Breast epithelium (tissue), 4 donors: Measurements from ENCODE around the gene ITPR1. TPM values are rescaled to one million over a fixed set of nuclear protein-coding genes. Genes with fewer than 3 reads are reported as not detected.

Experiments used
- DNase-seq, 2 donors: peaks; one replicate each; pipeline ENCODE4 v3.0.0-alpha.2; 2019; ENCODE audit warnings: low spot score in 2 of 2
- H3K27ac ChIP-seq, 2 donors: fragments of 200-600 bp; sonication (generic) in 1 of 2; one replicate each; pipeline ENCODE4 v1.5.1; 2016 to 2019; ENCODE audit warnings: mild to moderate bottlenecking in 1 of 2
- H3K27me3 ChIP-seq, 2 donors: fragments of 200-600 bp; sonication (generic) in 1 of 2; one replicate each; pipeline versions ENCODE4 v1.5.1 to v1.6.0; 2017 to 2019; ENCODE audit warnings: control low read depth in 1 of 2, mild to moderate bottlenecking in 1 of 2
- H3K36me3 ChIP-seq: fragments of 200-600 bp; one replicate; pipeline ENCODE4 v1.5.1; 2019
- H3K4me1 ChIP-seq, 2 donors: fragments of 200-600 bp; sonication (generic); one replicate each; pipeline ENCODE4 v1.5.1; 2016 to 2019; ENCODE audit warnings: control low read depth in 1 of 2
- H3K4me3 ChIP-seq, 3 donors: fragments of 200-600 bp; sonication (generic); 1 replicate in 2 of 3; 2 replicates in 1 of 3; pipeline ENCODE4 v1.5.1; 2016 to 2019; ENCODE audit warnings: mild to moderate bottlenecking in 3 of 3, moderate library complexity in 2 of 3
- H3K9me3 ChIP-seq, 2 donors: fragments of 200-600 bp; sonication (generic) in 1 of 2; one replicate each; pipeline ENCODE4 v1.5.1; 2016 to 2019; ENCODE audit warnings: control low read depth in 1 of 2
- POLR2A ChIP-seq: fragments of 450-650 bp; IDR thresholded peaks from one replicate; pipeline ENCODE4 v1.6.1; 2016; ENCODE audit warnings: antibody characterized with exemption, mild to moderate bottlenecking, moderate library complexity
- POLR2AphosphoS5 ChIP-seq, 3 donors: sonication (generic); formaldehyde crosslinking; IDR thresholded peaks; one replicate each; pipeline ENCODE4 v1.6.1; 2017; ENCODE audit warnings: antibody characterized with exemption in 3 of 3
- intact Hi-C: fragments of 100-400 bp; cut with DNase I; formaldehyde crosslinking; loops from one replicate; pipeline ENCODE4 v1.15.1; 2023; ENCODE audit warnings: low total_unique reads
- total RNA-seq, 3 donors: library from RNA; depleted of rRNA; stranded (reverse); fragments of >200 nt; gene quantifications; one replicate each; pipeline ENCODE4 v1.1.0, GENCODE V29; 2016
- TF ChIP-seq, protein P1 (sequence below), 3 donors: fragments of 450-650 bp; IDR thresholded peaks; one replicate each; pipeline ENCODE4 v1.5.1; 2016 to 2017; ENCODE audit warnings: antibody characterized with exemption in 3 of 3, mild to moderate bottlenecking in 3 of 3, moderate library complexity in 3 of 3

Gene ITPR1
- total RNA-seq, 3 donors from 2014 or later, result 53.8 to 227 (median 174) TPM

GRCh38 chr3:4712109-4712508 is 219.0 kb downstream of the ITPR1 start:
- DNase-seq, result peak in 1 of 2 donors; percentile 90
- no peaks in the 10 kb centered on the region for H3K36me3 ChIP-seq
- no peaks in the 10 kb centered on the region for H3K9me3 ChIP-seq
- H3K4me1 ChIP-seq, result peaks cover 8 to 11% of the 10 kb centered on the region in 2 donors
- H3K27ac ChIP-seq, result peak overlapping the region; percentile 83 to 87
- peak in 2 of 3 donors; percentile 80 for TF ChIP-seq POLR2AphosphoS5 (IDR thresholded peaks at IDR 0.05)
- TF ChIP-seq, protein P1, sequence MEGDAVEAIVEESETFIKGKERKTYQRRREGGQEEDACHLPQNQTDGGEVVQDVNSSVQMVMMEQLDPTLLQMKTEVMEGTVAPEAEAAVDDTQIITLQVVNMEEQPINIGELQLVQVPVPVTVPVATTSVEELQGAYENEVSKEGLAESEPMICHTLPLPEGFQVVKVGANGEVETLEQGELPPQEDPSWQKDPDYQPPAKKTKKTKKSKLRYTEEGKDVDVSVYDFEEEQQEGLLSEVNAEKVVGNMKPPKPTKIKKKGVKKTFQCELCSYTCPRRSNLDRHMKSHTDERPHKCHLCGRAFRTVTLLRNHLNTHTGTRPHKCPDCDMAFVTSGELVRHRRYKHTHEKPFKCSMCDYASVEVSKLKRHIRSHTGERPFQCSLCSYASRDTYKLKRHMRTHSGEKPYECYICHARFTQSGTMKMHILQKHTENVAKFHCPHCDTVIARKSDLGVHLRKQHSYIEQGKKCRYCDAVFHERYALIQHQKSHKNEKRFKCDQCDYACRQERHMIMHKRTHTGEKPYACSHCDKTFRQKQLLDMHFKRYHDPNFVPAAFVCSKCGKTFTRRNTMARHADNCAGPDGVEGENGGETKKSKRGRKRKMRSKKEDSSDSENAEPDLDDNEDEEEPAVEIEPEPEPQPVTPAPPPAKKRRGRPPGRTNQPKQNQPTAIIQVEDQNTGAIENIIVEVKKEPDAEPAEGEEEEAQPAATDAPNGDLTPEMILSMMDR (IDR thresholded peaks at IDR 0.05), result no peak
- H3K4me3 ChIP-seq, result peak overlapping the region in 2 of 3 donors; percentile 1 to 18
- H3K27me3 ChIP-seq, result no peaks in the 10 kb centered on the region
- intact Hi-C loops, result no loop called here

DNA sequence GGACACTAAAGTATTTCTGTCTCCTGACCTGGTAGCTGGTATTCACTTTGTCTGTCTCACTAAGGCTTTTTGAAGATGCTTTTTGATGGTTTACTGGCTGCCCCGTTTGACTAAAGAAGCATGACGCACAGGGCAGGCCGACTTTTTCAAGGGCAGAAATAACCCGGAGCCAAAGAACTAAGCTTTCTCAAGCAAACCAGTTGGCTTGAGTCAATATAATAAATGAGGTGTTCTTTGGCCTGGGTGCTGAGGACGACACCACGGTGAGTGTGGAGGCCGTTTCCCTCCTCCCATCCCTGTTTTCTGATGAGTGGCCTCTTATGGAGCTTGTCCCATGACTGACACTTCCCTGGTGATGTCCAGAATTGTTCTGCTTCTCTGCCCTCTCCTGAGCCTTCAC is 220.9 kb downstream of the ITPR1 start:
- peak overlapping the region; percentile 76 to 83 for H3K27ac ChIP-seq
- no peaks in the 10 kb centered on the region for H3K36me3 ChIP-seq
- H3K27me3 ChIP-seq, result no peaks in the 10 kb centered on the region
- intact Hi-C loops, result no loop called here
- no peak overlapping the region for H3K4me3 ChIP-seq
- no peak for DNase-seq
- TF ChIP-seq, protein P1 (IDR thresholded peaks at IDR 0.05), result no peak
- no peak for TF ChIP-seq POLR2A
- no peak for TF ChIP-seq POLR2AphosphoS5 (IDR thresholded peaks at IDR 0.05)
- H3K9me3 ChIP-seq, result no peaks in the 10 kb centered on the region
- H3K4me1 ChIP-seq, result peaks cover 10 to 11% of the 10 kb centered on the region in 2 donors

GRCh38 chr3:4716266-4716665 is 223.1 kb downstream of the ITPR1 start:
- no peak for DNase-seq
- Histone ChIP-seq H3K36me3 (no peaks in the 10 kb centered on the region), H3K4me3 (no peak overlapping the region), H3K27me3 (no peaks in the 10 kb centered on the region), H3K27ac (peak overlapping the region; percentile 67 to 89), H3K9me3 (no peaks in the 10 kb centered on the region), H3K4me1 (peaks cover 23 to 24% of the 10 kb centered on the region in 2 donors)
- TF ChIP-seq, protein P1 (IDR thresholded peaks at IDR 0.05), result no peak
- TF ChIP-seq POLR2A, result no peak
- no peak for TF ChIP-seq POLR2AphosphoS5 (IDR thresholded peaks at IDR 0.05)
- intact Hi-C loops, result no loop called here

GRCh38 chr3:4716706-4717362 is 223.7 kb downstream of the ITPR1 start:
- no peaks in the 10 kb centered on the region for H3K36me3 ChIP-seq
- H3K9me3 ChIP-seq, result no peaks in the 10 kb centered on the region
- H3K27me3 ChIP-seq, result no peaks in the 10 kb centered on the region
- peak overlapping the region; percentile 67 to 89 for H3K27ac ChIP-seq
- DNase-seq, result no peak
- H3K4me1 ChIP-seq, result peaks cover 19 to 24% of the 10 kb centered on the region in 2 donors
- peak in 2 of 3 donors; percentile 5 to 35 for TF ChIP-seq POLR2AphosphoS5 (IDR thresholded peaks at IDR 0.05)
- TF ChIP-seq, protein P1 (IDR thresholded peaks at IDR 0.05), result no peak
- H3K4me3 ChIP-seq, result peak overlapping the region in 1 of 3 donors; percentile 19
- intact Hi-C loops, result no loop called here

DNA sequence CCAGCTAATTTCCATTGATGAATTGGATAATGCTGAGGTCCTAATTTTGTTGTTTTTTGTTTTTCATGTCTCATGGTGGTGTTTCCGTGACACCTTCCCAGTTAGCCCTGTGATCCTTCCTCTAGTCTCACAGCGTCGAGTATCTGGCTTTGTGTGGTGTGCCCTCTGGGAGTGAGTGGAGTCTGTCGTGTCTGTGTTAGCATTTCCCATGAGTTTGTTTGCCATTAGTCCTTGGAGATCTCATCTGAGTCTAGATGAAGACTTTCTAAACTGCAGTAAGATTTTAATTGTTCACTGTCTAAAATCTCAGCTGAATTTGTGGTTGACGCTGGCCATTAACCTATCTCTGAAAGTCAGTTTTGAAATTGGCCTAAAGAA is 224.2 kb downstream of the ITPR1 start:
- Histone ChIP-seq H3K27ac (peak overlapping the region; percentile 67 to 89), H3K9me3 (no peaks in the 10 kb centered on the region), H3K27me3 (no peaks in the 10 kb centered on the region), H3K36me3 (no peaks in the 10 kb centered on the region), H3K4me3 (no peak overlapping the region), H3K4me1 (peaks cover 14 to 24% of the 10 kb centered on the region in 2 donors)
- no peak for TF ChIP-seq POLR2A
- no peak for TF ChIP-seq POLR2AphosphoS5 (IDR thresholded peaks at IDR 0.05)
- TF ChIP-seq, protein P1 (IDR thresholded peaks at IDR 0.05), result no peak
- intact Hi-C loops, result no loop called here
- DNase-seq, result no peak
